Spleen (tissue), 11 donors: ENCODE data around the gene DDIT4. TPM values are rescaled to one million over a fixed set of nuclear protein-coding genes. Genes with fewer than 3 reads are reported as not detected.
A peak's percentile ranks its signal among the peaks of the same experiment; 100 is the strongest.

Source experiments
- DNase-seq: peaks from one replicate; pipeline ENCODE4 v3.0.0-alpha.2; 2020
- H3K27ac ChIP-seq, 8 donors: fragments of 200-600 bp; sonication (generic) in 7 of 8; 1 replicate in 4 of 8; 2 replicates in 4 of 8; pipeline versions ENCODE4 v1.5.0 to v1.8.0; 2016 to 2021; ENCODE audit warnings: inconsistent platforms in 4 of 8, mild to moderate bottlenecking in 4 of 8, moderate library complexity in 1 of 8
- H3K27me3 ChIP-seq, 7 donors: fragments of 200-600 bp; sonication (generic) in 6 of 7; replicated peaks in 1 of 7; 1 replicate in 4 of 7; 2 replicates in 3 of 7; pipeline versions ENCODE4 v1.5.0 to v1.8.0; 2016 to 2021; ENCODE audit warnings: inconsistent platforms in 3 of 7, mild to moderate bottlenecking in 1 of 7
- H3K36me3 ChIP-seq, 6 donors: fragments of 200-600 bp; sonication (generic) in 5 of 6; 1 replicate in 4 of 6; 2 replicates in 2 of 6; pipeline versions ENCODE4 v1.5.0 to v1.8.0; 2016 to 2021; ENCODE audit warnings: inconsistent platforms in 2 of 6
- H3K4me1 ChIP-seq, 6 donors: fragments of 200-600 bp; sonication (generic) in 5 of 6; 1 replicate in 3 of 6; 2 replicates in 3 of 6; pipeline versions ENCODE4 v1.5.0 to v1.8.0; 2016 to 2021; ENCODE audit warnings: inconsistent platforms in 3 of 6
- H3K4me3 ChIP-seq, 8 donors: fragments of 200-600 bp; sonication (generic) in 7 of 8; 1 replicate in 4 of 8; 2 replicates in 4 of 8; pipeline versions ENCODE4 v1.5.0 to v1.8.0; 2016 to 2021; ENCODE audit warnings: inconsistent platforms in 4 of 8, mild to moderate bottlenecking in 4 of 8, moderate library complexity in 2 of 8
- H3K9me3 ChIP-seq, 8 donors: fragments of 200-600 bp; sonication (generic) in 7 of 8; 1 replicate in 4 of 8; 2 replicates in 4 of 8; pipeline versions ENCODE4 v1.5.0 to v1.8.0; 2016 to 2021; ENCODE audit warnings: inconsistent platforms in 4 of 8
- POLR2A ChIP-seq, 3 donors: fragments of 450-650 bp; IDR thresholded peaks; one replicate each; pipeline ENCODE4 v1.5.1; 2017; ENCODE audit warnings: antibody characterized with exemption in 3 of 3, mild to moderate bottlenecking in 1 of 3
- POLR2AphosphoS5 ChIP-seq, 3 donors: sonication (generic); formaldehyde crosslinking; IDR thresholded peaks; one replicate each; pipeline ENCODE4 v1.5.1; 2017; ENCODE audit warnings: antibody characterized with exemption in 3 of 3
- WGBS, 5 donors: extraction: QIAGEN DNeasy Blood & Tissue Kit in 3 of 5; methylation state at CpG; one replicate each; pipeline versions ENCODE4 v1.1.5 to v1.1.7; 2013 to 2018; 5-methylcytosine and 5-hydroxymethylcytosine counted together
- intact Hi-C: fragments of 100-400 bp; cut with DNase I; formaldehyde crosslinking; loops from one replicate; pipeline ENCODE4 v1.15.0; 2023; ENCODE audit warnings: low total_unique reads
- polyA plus RNA-seq, 3 donors: library from polyadenylated mRNA; stranded (reverse); fragments of 200-250 nt; gene quantifications; one replicate each; pipeline ENCODE4 v1.2.1, GENCODE V29; 2013
- total RNA-seq, 7 donors: library from RNA; depleted of rRNA in 3 of 7; stranded (reverse); fragments of >200 nt in 3 of 7; fragmentation: NEBNext Ultra II Directional in 4 of 7; extraction: Animal tissue kit (Norgen Biotek cat#: 25700) in 4 of 7; gene quantifications; one replicate each; pipeline versions ENCODE4 v1.1.0 to v1.2.1, GENCODE V29; 2016 to 2021
- TF ChIP-seq, protein P1 (sequence below), 11 experiments: fragments of 200-600 bp in 7 of 11; fragments of 450-650 bp in 4 of 11; sonication (generic) in 4 of 11; IDR thresholded peaks in 8 of 11; conservative IDR thresholded peaks in 3 of 11; 1 replicate in 7 of 11; 2 replicates in 4 of 11; pipeline versions ENCODE4 v1.4.0 to v1.8.0; 2016 to 2021; ENCODE audit warnings: antibody characterized with exemption in 11 of 11, inconsistent platforms in 4 of 11, mild to moderate bottlenecking in 1 of 11
- donor health status: healthy with polysubstance abuse.
- donor health status: DM: no; HTN: no; CAD: no; lungs with moderate emphysema.
- donor health status: DM: no; HTN: no; CAD: no.
- donor health status: Bipolar disorder and iron deficiency.
- donor health status: healthy.
- donor health status: DM: no; HTN: no; CAD: no.
- donor health status: DM: yes; HTN: yes; CAD: no.

Gene DDIT4
- total and polyA plus RNA-seq, 10 donors = 99.3 to 308 (median 228) TPM

GRCh38 chr10:72316748-72317435 is 43.2 kb downstream of the DDIT4 start:
- H3K27ac ChIP-seq = peak overlapping the region; percentile 62 to 99 (median 94)
- no peak overlapping the region for H3K4me3 ChIP-seq
- WGBS, 5 donors = 46 to 61% (median 48%) methylated on average over 9 to 12 of the region's 12 CpGs
- peaks cover 64 to 89% (median 81%) of the 10 kb centered on the region in 6 donors for H3K4me1 ChIP-seq
- TF ChIP-seq, protein P1, sequence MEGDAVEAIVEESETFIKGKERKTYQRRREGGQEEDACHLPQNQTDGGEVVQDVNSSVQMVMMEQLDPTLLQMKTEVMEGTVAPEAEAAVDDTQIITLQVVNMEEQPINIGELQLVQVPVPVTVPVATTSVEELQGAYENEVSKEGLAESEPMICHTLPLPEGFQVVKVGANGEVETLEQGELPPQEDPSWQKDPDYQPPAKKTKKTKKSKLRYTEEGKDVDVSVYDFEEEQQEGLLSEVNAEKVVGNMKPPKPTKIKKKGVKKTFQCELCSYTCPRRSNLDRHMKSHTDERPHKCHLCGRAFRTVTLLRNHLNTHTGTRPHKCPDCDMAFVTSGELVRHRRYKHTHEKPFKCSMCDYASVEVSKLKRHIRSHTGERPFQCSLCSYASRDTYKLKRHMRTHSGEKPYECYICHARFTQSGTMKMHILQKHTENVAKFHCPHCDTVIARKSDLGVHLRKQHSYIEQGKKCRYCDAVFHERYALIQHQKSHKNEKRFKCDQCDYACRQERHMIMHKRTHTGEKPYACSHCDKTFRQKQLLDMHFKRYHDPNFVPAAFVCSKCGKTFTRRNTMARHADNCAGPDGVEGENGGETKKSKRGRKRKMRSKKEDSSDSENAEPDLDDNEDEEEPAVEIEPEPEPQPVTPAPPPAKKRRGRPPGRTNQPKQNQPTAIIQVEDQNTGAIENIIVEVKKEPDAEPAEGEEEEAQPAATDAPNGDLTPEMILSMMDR (IDR thresholded peaks at IDR 0.05 in 8 of 11, conservative IDR thresholded peaks at IDR 0.05 in 3 of 11) = no peak
- peak; percentile 84 to 86 (median 86) for TF ChIP-seq POLR2AphosphoS5 (IDR thresholded peaks at IDR 0.05)
- H3K27me3 ChIP-seq = no peaks in the 10 kb centered on the region
- intact Hi-C loops = no loop called here
- H3K36me3 ChIP-seq = no peaks in the 10 kb centered on the region
- DNase-seq = peak; percentile 94
- no peaks in the 10 kb centered on the region for H3K9me3 ChIP-seq

- 44 to 65% (median 46%) methylated on average over 10 of the region's 10 CpGs for WGBS, 5 donors
- peak overlapping the region in 6 of 8 donors; percentile 31 to 69 (median 34) for H3K4me3 ChIP-seq
- H3K9me3 ChIP-seq = no peaks in the 10 kb centered on the region
- peaks cover 70 to 100% (median 96%) of the 10 kb centered on the region in 6 donors for H3K4me1 ChIP-seq
- no peaks in the 10 kb centered on the region for H3K36me3 ChIP-seq
- intact Hi-C loops = no loop called here
- H3K27me3 ChIP-seq = no peaks in the 10 kb centered on the region
- DNase-seq = peak; percentile 64
- H3K27ac ChIP-seq = peak overlapping the region; percentile 91 to 99 (median 94)
- TF ChIP-seq POLR2A (IDR thresholded peaks at IDR 0.05) (no peak), POLR2AphosphoS5 (IDR thresholded peaks at IDR 0.05) (no peak)
- TF ChIP-seq, protein P1 (IDR thresholded peaks at IDR 0.05 in 8 of 11, conservative IDR thresholded peaks at IDR 0.05 in 3 of 11) = no peak
These were observed 44.9 kb downstream of the DDIT4 start for GRCh38 chr10:72318418-72319262.

DNA sequence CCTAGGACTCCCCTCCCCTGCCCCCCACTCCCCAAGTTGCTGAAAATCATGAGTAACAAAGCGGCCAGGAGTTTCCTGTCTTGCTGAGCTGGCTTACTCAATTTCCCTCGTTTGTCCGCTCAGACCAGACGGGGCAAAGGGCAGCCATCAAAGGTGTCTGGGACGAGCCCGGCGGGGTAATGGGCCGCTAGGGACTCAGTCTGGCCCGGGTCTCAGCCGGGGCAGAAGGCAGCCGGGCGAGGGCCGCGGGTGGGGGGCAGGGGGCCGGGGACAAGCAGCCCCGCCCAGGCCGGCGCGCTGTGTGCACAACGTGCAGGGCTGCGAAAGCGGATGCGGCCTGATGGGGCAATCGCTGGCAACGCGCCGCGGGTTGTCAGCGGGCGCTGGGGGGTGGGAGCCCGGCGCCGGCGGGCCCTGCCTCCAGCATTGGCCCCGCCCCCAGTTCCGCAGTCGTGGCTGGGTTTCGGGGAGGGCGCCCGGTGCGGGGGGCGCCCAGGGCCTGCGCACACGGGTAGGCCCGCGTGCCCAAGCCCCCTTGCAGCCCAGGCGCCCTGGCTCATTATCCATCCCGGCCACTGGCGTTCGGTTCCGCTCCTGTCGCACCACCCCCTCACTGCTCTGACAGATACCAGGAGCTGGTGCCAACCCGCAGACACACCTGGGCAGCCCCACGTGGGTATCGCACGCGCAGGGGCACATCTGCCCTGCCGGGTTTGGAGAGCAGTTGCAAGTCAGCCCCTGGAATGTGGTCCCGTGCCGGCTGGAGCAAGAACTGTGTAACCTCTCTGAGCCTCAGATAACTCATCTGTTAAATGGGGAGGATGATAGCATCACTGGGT is 45.9 kb downstream of the DDIT4 start:
- intact Hi-C loops = no loop called here
- 0 to 1% (median 1%) methylated on average over 21 to 60 of the region's 60 CpGs for WGBS, 5 donors
- H3K4me1 ChIP-seq = peaks cover 77 to 100% (median 99%) of the 10 kb centered on the region in 6 donors
- peak overlapping the region in 6 of 8 donors; percentile 31 to 69 (median 34) for H3K4me3 ChIP-seq
- H3K27ac ChIP-seq = peak overlapping the region; percentile 91 to 99 (median 94)
- no peaks in the 10 kb centered on the region for H3K9me3 ChIP-seq
- TF ChIP-seq POLR2AphosphoS5 (IDR thresholded peaks at IDR 0.05) (peak; percentile 90 to 96 (median 91)), POLR2A (IDR thresholded peaks at IDR 0.05) (peak in 2 of 3 donors; percentile 10 to 20)
- TF ChIP-seq, protein P1 (IDR thresholded peaks at IDR 0.05 in 8 of 11, conservative IDR thresholded peaks at IDR 0.05 in 3 of 11) = peak in 7 of 11 experiments; percentile 4 to 56 (median 33)
- no peaks in the 10 kb centered on the region for H3K36me3 ChIP-seq
- no peaks in the 10 kb centered on the region for H3K27me3 ChIP-seq
- DNase-seq = peak; percentile 100
